Measurements from ENCODE around the gene SFSWAP.

DNA sequence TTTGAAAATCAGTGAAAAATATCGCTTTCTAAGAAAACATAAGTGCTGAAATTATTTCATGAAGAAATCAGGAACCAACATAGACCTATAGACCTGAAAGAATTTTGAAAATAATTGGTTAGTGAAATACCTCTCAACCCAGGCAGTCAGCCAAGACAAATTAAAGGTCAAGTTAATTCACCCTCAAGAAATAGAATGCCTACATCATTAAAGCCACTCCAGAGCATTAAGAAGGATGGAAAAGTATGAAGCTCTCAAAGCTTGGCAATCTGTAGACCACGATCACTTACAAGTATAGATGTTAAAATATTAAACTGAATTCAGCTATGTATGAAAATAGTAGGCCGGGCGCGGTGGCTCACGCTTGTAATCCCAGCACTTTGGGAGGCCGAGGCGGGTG lies 48.3 kb downstream of the SFSWAP start:
- TF ChIP-seq RAD21 (conservative IDR thresholded peaks at IDR 0.05) (no peak), POLR2AphosphoS5 (IDR thresholded peaks at IDR 0.05) (no peak), SMC3 (conservative IDR thresholded peaks at IDR 0.05; ENCODE audit: poor library complexity) (no peak)
- TF ChIP-seq, protein P1, sequence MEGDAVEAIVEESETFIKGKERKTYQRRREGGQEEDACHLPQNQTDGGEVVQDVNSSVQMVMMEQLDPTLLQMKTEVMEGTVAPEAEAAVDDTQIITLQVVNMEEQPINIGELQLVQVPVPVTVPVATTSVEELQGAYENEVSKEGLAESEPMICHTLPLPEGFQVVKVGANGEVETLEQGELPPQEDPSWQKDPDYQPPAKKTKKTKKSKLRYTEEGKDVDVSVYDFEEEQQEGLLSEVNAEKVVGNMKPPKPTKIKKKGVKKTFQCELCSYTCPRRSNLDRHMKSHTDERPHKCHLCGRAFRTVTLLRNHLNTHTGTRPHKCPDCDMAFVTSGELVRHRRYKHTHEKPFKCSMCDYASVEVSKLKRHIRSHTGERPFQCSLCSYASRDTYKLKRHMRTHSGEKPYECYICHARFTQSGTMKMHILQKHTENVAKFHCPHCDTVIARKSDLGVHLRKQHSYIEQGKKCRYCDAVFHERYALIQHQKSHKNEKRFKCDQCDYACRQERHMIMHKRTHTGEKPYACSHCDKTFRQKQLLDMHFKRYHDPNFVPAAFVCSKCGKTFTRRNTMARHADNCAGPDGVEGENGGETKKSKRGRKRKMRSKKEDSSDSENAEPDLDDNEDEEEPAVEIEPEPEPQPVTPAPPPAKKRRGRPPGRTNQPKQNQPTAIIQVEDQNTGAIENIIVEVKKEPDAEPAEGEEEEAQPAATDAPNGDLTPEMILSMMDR (IDR thresholded peaks at IDR 0.05; ENCODE audit: poor library complexity, severe bottlenecking) = no peak
- TF ChIP-seq, protein P2, sequence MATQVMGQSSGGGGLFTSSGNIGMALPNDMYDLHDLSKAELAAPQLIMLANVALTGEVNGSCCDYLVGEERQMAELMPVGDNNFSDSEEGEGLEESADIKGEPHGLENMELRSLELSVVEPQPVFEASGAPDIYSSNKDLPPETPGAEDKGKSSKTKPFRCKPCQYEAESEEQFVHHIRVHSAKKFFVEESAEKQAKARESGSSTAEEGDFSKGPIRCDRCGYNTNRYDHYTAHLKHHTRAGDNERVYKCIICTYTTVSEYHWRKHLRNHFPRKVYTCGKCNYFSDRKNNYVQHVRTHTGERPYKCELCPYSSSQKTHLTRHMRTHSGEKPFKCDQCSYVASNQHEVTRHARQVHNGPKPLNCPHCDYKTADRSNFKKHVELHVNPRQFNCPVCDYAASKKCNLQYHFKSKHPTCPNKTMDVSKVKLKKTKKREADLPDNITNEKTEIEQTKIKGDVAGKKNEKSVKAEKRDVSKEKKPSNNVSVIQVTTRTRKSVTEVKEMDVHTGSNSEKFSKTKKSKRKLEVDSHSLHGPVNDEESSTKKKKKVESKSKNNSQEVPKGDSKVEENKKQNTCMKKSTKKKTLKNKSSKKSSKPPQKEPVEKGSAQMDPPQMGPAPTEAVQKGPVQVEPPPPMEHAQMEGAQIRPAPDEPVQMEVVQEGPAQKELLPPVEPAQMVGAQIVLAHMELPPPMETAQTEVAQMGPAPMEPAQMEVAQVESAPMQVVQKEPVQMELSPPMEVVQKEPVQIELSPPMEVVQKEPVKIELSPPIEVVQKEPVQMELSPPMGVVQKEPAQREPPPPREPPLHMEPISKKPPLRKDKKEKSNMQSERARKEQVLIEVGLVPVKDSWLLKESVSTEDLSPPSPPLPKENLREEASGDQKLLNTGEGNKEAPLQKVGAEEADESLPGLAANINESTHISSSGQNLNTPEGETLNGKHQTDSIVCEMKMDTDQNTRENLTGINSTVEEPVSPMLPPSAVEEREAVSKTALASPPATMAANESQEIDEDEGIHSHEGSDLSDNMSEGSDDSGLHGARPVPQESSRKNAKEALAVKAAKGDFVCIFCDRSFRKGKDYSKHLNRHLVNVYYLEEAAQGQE (IDR thresholded peaks at IDR 0.05; ENCODE audit: borderline replicate concordance) = no peak

Measured in neural cell (in vitro differentiated cells).